Measurements from ENCODE around the gene FAM136A. TPM values are rescaled to one million over a fixed set of nuclear protein-coding genes. Genes with fewer than 3 reads are reported as not detected.

FAM136A gene
- total RNA-seq, 2 experiments from 2014 or later = 63.0 to 68.9 TPM

GRCh38 chr2:70261501-70261900 is 40.4 kb downstream of the FAM136A start:
- no peak overlapping the region for H3K4me3 Mint-ChIP-seq
- DNase-seq = no peak
- no peak for TF ChIP-seq CTCF (IDR thresholded peaks at IDR 0.05)
- intact Hi-C loops (cut with micrococcal nuclease) = no loop called here
- H3K9me3 Mint-ChIP-seq = no peaks in the 10 kb centered on the region
- ATAC-seq = no peak
- H3K27ac Mint-ChIP-seq = no peak overlapping the region
- ChIA-PET CTCF (interaction anchor here (1.0 kb wide), 1 partner anchor 41 kb away, joined by 3 read pairs; no protein-coding TSS in a partner anchor), POLR2A (interaction anchor here (0.6 to 1.5 kb wide), 5 partner anchors 9 to 927 kb away, joined by 3 to 4 read pairs (median 3); partner anchors contain the start of gene TIA1)
- H3K27me3 Mint-ChIP-seq = no peaks in the 10 kb centered on the region
- peaks cover 13% of the 10 kb centered on the region for H3K36me3 Mint-ChIP-seq (ENCODE audit: low read depth)
- peaks cover 44% of the 10 kb centered on the region for H3K4me1 Mint-ChIP-seq (ENCODE audit: low read depth)

- no peaks in the 10 kb centered on the region for H3K27me3 Mint-ChIP-seq
- DNase-seq (no peak), ATAC-seq (no peak)
- POLR2A ChIA-PET = interaction anchor here (0.7 to 2.4 kb wide), 11 partner anchors 12 to 126 kb away, joined by 3 to 26 read pairs (median 4); partner anchors contain the start of genes C2orf42, FAM136A and SNRPG
- peaks cover 39% of the 10 kb centered on the region for H3K4me1 Mint-ChIP-seq (ENCODE audit: low read depth)
- peak overlapping the region; percentile 77 for H3K4me3 Mint-ChIP-seq
- CTCF ChIA-PET = interaction anchor here (0.7 to 1.5 kb wide), 6 partner anchors 9 to 345 kb away, joined by 3 to 6 read pairs (median 4); partner anchors contain the start of gene C2orf42
- H3K27ac Mint-ChIP-seq = no peak overlapping the region
- intact Hi-C loops (cut with micrococcal nuclease) = no loop called here
- no peaks in the 10 kb centered on the region for H3K9me3 Mint-ChIP-seq
- H3K36me3 Mint-ChIP-seq (ENCODE audit: low read depth) = peaks cover 4% of the 10 kb centered on the region
- TF ChIP-seq CTCF (IDR thresholded peaks at IDR 0.05) = no peak
These were observed 43.4 kb downstream of the FAM136A start for GRCh38 chr2:70258532-70258875.

GRCh38 chr2:70255637-70256314 is 46.1 kb downstream of the FAM136A start:
- POLR2A ChIA-PET = no interaction called here
- ATAC-seq = no peak
- Mint-ChIP-seq H3K4me3 (no peak overlapping the region), H3K9me3 (no peaks in the 10 kb centered on the region), H3K4me1 (ENCODE audit: low read depth) (peaks cover 24% of the 10 kb centered on the region), H3K36me3 (ENCODE audit: low read depth) (peaks cover 2% of the 10 kb centered on the region), H3K27me3 (no peaks in the 10 kb centered on the region), H3K27ac (no peak overlapping the region)
- no peak for TF ChIP-seq CTCF (IDR thresholded peaks at IDR 0.05)
- intact Hi-C loops (cut with micrococcal nuclease) = no loop called here
- no peak for DNase-seq
- CTCF ChIA-PET = interaction anchor here (0.8 to 1.9 kb wide), 3 partner anchors 9 to 74 kb away, joined by 3 to 5 read pairs (median 3); no protein-coding TSS in a partner anchor

- ChIA-PET CTCF (no interaction called here), POLR2A (interaction anchor here (0.6 kb wide), 1 partner anchor 42 kb away, joined by 3 read pairs; no protein-coding TSS in a partner anchor)
- DNase-seq (no peak), ATAC-seq (no peak)
- no peaks in the 10 kb centered on the region for H3K9me3 Mint-ChIP-seq
- H3K4me1 Mint-ChIP-seq (ENCODE audit: low read depth) = peaks cover 8% of the 10 kb centered on the region
- H3K36me3 Mint-ChIP-seq (ENCODE audit: low read depth) = peaks cover 18% of the 10 kb centered on the region
- no peak for TF ChIP-seq CTCF (IDR thresholded peaks at IDR 0.05)
- intact Hi-C loops (cut with micrococcal nuclease) = no loop called here
- peaks cover 2% of the 10 kb centered on the region for H3K27me3 Mint-ChIP-seq
- H3K27ac Mint-ChIP-seq = no peak overlapping the region
- no peak overlapping the region for H3K4me3 Mint-ChIP-seq
These were observed 51.4 kb downstream of the FAM136A start for GRCh38 chr2:70250434-70250833.

Data from activated CD8-positive, alpha-beta T cell treated with anti-CD3 and anti-CD28 coated beads for 36 hours (primary cell).